SK-N-DZ (cell line): ENCODE data around the gene ITGB8. TPM values are rescaled to one million over a fixed set of nuclear protein-coding genes. Genes with fewer than 3 reads are reported as not detected.
"Not testable (repeated sequence)": the region's sequence is repeated elsewhere in the genome, so short reads cannot be mapped to it uniquely, and the experiment has no call there.

Experiments
- DNase-seq: peaks from one replicate; pipeline ENCODE4 v3.0.0-alpha.2; 2015; ENCODE audit warnings: low spot score
- polyA plus RNA-seq, 2 experiments: library from polyadenylated mRNA; depleted of rRNA; stranded (reverse); fragments of >200 nt; gene quantifications; 2 replicates each; pipeline ENCODE4 v1.2.3, GENCODE V29; 2014

Gene ITGB8
- polyA plus RNA-seq (2014; cell fraction: cytosol; rRNA removed) = 3.1 and 3.3 TPM in 2 replicates
- polyA plus RNA-seq (2014; cell fraction: nucleus; rRNA removed) = 6.5 and 7.6 TPM in 2 replicates

DNA sequence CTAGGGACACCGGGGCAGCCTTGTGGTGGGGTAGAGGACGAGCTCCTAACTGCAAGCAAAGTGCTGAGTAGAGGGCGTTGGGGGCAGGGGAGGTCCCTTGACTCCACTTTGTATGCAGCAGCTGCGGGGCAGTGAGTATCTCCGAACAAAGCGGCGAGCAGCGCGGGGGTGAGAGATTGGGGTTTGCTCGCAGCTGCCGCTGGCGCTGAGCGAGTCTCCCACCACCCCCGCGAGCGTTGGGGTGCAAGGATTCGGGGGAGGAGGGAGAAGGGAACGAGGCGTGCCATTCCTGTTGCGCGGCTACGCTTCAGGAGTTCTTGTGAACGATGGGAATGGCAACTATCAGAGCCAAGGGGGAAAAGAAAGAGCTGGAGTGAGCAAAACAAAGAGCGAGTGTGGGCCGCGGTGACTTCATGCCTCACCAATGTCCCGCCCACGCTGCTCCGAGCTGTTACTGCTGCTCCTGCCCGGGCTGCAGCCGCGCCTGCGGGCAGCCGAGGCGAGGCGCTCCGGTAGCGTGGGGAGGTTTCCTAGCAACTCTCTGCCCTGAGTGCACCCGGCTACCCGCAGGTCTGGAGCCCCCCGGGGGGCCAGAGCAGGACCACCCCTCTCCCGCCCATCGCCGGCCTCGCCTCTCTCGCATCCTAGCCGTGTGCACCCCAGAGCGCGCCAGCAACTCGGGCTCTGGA is at the start of gene ITGB8:
Gene ITGB8, plus strand, starts transcription at position 662 of the 689 bp plus-strand sequence. CDS start 907 bp downstream, outside the sequence.
- peak; percentile 78 for DNase-seq

DNA sequence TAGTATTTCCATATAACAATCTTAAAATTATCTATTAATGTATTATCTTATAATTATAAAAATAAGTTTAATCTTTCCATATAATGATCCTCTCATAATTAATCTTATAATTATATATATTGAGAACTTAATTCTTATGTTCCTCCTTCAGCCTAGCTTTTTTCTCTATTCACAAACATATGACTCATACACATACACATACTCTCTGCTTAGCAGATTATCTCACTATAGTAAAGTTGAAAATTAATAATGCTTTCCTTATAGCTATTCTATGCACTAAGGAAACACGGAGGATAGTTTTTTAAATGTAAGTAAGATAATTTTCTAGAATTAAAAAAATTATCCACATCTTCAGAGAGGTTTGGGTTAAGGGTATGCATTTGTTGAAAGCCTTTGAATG is 47.7 kb upstream of the ITGB8 start:
- no peak for DNase-seq

DNA sequence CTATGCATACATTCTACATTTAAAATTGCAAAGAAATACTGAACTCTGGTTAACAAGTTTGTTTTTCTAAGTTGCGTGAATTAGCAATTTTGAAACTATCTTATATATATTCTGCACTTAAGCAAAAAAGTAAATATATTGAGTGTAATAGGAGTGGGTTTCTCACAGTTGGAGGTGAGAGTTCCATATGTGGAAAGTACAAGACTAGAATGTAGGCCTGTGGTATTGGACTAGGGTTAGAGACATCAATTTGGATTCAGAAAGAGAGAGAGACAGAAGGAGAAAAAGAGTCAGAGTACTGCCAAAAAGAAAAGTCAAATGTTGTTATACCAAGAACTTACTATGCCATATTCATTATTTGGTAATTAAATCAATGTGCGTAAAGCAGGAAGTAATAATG is 47.3 kb upstream of the ITGB8 start:
- DNase-seq = no peak

DNA sequence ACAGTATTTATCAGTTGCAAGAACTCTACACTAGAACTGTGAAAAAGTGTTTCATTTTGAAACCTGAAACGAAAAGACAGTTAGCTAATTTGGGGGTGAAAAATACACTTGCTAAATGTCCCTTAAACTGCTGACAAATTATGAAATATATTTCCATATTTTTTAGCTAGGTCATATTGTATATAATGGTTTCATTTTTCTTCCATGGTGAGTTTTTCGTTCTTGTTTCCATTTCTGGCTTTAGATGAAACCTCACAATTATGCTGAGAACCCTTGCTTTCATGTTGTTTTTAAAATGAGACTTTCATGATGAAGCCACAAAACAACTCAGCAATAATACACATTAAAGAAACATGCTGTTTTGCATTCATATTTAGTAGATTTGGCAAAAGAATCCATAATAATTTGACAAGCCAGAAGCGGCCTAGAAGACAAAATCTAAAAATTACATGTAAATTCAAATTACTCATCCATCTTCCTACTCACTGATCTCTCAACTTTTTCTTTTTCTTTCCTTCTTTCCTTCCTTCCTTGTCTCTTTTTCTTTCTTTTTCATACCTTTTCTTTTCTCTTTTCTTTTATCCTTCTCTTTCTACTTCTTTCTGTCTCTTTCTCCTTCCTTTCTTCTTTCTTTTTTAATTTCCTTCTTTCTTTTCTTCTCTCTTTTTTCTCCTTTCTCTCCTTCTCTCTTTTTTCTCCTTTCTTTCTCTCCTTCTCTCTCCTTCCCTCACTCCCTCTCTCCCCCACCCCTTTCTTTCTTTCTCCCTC is 46.5 kb upstream of the ITGB8 start:
- DNase-seq = no peak

DNA sequence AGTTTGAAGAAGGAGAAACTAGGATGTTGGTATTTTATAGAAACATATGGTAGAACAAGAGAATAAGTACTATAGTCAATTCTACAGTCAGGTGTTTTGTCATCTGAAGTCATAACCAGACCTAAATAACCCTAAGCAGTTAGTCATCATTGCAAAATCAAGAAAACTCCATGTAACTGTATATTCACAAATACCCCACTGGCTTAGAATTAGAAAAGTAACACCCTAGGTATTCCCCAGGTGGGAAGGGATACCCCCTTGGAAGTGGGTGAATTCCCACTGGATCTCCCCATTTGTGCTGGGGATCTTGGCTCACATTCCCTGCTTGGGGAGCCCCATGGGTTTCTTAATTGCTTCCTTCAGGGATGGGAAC is 45.9 kb upstream of the ITGB8 start:
- no peak for DNase-seq

DNA sequence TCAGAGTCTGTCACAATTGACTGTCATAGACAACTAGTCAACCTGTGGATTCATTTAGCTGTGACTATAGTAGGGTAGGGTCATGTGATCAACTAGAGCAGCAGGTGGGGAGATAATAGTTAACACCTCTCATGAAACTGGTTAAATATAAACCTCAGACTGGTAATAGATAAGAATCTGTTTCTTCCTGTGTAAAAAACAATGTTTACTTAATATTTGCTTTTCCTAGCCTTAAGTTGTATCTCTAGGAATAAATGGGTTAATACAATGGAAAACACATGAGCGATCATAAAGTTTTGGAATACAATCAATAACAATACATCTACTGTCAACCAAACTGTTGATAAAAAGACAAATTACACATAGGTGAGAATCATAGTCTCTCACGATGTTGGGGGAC is 43.4 kb upstream of the ITGB8 start:
- no peak for DNase-seq

DNA sequence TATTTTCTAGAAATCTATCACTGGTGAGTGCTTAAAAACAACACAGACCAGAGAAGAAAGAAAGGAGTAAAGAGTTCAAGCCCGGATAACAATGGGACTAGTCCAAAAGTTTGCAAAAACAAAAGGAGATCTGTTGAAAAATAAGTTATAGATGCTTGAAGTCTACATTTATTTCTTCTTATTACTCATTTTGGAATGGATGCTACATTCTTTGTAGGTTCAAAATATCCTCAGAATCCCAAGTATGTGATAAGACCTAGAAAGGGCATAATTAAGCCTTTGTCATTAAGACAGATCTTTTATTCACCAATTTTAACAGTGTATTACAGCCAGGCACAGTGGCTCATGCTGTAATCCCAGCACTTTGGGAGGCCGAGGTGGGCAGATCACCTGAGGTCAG is 42.7 kb upstream of the ITGB8 start:
- no peak for DNase-seq

DNA sequence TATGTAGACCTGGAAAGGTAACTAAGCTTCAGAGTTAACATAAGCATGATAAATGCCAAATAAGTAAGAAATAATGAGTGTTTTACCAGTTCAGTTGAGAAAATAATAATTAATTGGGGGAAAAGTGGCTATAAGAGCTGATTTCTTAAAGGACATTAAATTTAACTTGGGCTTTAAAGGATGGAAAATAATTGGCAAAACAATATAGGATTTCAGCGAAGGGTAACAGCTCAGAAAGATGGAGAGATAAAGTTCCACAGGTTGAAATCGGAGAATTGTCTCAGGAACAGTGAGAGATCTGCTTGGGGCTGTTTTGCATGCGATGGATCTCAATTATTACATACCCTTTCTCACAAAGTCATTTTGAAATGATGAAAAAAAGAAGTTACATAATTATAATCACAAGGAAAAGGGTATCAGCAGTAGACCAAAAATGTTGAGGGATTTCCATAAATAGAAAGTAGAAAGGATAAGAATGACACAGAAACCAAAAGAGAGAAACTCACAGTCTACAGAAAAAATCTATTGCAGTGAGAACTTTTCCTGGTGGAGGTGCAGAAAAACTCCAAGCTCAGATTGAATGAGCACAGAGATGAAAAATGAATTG is 40.1 kb upstream of the ITGB8 start:
- no peak for DNase-seq

DNA sequence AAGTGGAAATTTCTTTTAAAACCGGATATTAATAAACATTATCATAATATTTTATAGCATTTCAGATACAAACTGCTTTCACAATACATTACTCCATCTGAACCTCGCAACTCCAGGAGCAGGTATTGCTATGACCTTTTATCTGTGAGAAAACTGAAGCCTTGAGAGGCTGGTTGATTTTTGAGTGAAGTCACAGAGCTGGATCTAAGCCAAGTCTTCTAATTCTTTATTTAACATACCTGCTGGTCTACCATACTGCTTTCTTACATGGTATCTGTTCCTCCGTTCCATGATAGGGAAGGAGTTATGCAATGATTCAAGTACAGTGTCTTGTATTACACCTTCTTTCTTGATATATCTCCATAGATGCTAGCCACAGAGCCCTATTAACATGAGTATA is 37.4 kb upstream of the ITGB8 start:
- no peak for DNase-seq

DNA sequence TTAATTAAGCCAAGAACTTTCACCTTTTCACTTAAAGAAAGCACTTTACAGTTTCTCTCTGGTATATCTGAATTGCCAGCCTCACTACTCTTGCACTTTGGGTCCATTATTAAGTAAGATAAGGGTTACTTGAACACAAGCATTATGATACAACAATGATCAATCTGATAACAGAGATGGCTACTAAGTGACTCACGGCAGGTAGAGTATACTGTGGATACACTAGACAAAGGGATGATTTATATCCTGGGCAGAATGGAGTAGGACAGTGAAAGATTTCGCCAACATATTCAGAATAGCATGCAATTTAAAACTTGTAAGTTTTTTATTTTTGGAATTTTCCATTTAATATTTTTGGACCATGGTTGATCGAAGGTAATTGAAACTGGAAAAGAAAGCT is 34.3 kb upstream of the ITGB8 start:
- DNase-seq = no peak

DNA sequence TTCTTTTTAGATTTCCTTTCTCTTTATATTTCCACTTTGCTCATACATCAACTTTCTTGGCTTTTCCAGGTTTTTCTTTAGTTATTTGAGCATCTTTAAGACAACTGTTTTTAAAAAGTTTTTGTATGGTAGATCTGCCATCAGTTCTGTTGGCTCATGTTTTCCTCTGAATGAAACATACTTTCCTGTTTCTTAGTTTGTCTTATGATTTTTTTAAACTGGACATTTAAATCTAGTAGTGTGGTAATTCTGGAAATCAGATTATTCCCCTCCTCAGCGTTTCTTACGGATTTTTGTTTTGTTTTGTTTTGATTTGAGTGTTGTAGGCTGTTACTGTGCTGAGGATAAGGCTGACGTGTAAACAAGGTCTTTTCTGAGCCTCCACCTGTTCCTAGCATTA is 33.8 kb upstream of the ITGB8 start:
- no peak for DNase-seq

DNA sequence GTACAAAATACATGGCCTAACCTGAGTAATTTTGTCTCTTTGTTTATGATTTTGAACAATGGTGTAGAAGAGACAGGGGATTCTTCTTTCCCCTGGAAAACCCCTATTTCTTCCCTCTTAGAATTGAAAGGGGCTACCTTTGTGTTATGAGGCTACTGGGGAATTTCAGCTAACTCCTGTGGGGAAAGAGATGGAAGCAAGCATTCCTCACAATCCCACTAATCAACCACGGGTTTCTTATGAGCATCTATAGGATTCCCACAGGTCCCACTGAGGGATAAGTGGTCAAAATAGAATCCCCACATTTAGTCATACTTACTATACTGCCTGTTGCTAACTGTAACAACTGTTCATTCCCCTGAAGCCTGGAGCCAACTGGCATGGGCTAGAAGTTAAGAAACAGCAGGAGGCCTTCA is 32.2 kb upstream of the ITGB8 start:
- no peak for DNase-seq

DNA sequence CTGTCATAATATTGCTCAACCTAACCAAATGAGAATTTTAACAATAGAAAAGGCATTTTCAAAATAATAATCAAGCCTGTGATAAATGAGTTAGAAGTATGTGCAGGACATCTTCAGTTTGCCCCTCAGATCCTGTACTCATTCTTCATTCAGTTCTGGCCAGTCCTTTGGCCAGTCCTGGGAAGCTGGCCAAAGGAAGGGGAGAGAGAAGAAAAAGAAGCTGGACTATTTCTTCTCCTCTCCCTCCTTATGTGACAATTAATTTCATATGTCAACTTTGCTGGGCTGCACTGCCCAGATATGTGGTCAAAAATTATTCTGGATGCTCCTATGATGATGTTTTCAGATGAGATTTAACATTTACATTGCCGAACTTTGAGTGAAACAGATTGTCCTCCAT is 31.6 kb upstream of the ITGB8 start:
- no peak for DNase-seq

DNA sequence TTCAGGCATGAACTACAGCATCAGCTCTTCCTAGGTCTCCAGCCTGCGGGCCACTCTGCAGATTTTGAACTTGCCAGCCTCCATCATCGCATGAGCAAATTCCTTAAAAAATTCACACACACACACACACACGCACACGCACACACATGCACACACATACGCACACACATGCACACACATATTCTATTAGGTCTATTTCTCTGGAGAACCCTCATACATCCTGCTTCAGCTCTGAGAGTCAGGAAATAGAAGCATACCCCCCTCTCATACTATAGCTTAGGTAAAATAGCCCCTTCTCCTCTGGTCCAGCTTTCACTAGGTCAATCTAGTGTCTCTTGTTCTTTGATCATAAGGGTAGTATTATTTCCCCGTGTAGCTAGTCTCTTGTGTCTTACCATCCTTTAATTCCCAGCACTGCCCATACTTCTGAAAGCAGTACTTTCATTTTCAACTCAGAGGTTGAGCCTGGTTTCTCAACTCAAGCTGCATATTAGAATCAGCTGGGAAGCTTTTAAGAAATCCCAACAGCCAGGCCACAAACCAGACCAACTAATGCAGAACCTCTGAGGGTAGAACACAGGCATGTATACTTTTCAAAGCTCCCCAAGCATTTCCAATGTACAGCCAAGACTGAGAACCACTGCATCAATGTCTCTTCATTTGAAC is 30.9 kb upstream of the ITGB8 start:
- DNase-seq = no peak

DNA sequence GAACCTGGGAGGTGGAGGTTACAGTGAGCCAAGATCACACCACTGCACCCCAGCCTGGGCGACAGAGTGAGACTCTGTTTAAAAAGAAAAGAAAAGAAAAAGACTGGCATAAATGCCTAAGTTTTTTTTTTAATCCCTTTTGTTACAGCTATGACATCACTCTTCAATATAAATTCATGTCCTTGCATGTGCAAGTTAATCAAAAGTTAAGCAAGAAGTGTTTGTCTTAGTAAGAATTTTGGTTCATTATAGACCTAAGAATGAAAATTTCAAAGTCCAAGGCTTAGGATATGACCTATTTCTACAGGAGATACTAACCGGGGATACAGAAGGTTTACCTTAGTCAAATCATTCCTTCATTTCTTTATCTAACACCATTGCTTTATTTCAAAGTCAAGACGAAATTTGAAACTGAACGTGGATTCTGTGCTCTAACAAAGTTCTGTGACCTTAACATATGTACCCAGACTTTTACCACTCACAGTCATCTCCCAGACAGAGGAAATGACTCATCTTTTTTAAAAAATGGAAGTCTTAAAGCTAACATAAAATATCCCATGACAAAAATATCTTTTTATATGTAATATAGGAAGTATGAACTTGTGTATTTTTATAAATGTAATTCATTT is 29.3 kb upstream of the ITGB8 start:
- DNase-seq = no peak

DNA sequence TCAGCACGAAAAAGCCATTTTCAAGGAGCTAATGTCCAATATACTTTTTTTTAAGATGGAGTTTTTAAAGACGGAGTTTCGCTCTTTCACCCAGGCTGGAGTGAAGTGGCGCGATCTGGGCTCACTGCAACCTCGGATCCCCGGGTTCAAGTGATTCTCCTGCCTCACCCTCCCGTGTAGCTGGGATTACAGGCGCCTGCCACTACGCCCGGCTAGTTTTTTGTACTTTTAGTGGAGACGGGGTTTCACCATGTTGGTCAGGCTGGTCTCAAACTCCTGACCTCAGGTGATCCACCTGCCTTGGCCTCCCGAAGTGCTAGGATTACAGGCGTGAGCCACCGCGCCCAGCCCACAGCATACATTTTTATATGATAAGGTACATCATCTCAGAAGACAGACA is 28.4 kb upstream of the ITGB8 start:
- not testable (repeated sequence) for DNase-seq

DNA sequence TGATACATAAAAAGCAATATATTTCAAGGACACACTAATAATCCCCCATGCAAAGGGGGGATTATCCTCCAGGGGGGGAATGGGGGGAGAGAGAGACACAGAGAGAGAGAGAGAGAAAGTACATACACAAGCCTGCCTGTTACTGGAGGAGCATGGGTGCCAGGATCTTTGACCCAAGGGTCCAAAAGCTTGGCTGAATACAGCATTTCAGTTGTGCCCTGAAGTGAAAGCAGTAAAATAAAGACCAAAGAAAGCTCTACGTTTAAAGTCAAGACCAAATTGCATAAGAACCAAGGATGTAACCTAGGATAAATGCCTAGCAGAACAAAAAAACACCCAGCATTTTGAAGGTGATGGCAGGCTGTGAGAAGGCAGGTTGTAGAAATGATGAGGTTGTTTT is 27.8 kb upstream of the ITGB8 start:
- no peak for DNase-seq

DNA sequence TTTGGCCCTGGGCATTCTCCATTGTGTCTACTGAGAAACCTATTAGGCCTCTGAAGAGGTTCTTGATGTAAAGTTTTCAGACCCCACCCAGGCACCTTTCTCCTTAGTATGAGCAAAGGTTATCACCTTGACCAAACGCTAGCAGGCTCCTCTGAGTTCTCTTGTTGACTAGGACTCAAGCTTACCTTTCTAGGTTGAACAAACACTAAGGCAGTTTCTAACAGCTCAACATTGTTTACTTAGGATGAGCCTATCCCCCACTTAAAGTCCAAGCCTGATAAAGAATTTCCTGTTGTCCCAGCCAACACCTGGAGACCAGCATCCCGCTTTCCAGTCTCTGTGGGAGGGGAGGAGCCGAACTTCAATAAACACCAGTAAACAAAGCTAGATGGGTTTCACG is 26.3 kb upstream of the ITGB8 start:
- DNase-seq = no peak

DNA sequence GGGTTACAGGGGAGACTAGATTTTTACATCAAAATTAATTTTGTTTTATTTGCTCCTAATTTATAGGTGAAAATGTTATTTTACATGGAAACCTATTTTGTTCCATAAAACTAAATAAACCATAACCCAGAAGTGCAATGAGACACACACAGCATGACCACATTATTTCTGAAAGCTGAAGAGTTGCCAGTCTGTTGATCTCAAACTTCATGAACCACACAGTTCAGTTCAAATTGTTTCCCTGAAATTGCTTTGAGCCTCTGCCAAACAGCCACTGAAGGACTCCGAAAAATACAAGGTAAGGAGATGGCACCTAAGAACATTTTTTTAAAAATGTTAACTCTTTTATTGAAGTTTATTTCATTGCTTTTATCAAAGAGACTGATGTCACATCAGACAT is 25.0 kb upstream of the ITGB8 start:
- no peak for DNase-seq

DNA sequence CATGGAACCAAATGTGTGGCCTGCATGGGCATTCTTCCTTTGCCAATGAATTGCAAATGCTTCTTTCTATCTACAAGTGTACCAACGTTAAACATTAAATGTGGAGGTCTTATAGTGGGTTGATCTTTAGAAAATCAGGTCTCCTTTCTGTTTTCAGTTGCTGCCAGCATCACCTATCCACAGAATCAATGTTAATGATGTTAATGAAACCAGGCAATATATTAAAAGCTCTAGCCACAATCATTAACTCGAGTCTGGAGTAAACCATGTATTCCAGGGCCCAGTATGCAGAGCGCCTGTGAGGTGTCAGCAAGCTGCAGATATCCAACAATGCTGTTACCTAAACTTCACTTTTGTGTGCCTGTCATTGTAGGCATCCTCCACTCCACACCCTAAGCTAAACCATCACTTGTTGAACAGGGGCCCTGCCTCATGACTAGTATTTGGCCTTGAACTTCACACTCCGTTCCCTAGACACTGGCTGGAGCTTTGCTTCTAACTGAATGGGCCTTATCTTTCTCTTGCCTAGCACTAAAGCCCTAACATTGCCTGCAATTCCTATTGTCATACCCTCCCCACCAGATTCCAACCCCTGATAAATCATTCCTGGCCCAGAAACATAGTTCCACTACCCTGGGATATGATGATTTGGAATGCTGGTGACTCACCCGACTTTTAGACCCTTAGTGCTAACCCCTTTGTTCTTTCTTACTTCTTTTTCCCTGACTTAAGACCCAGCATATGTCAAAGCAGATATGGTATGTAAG is 24.3 kb upstream of the ITGB8 start:
- no peak for DNase-seq

DNA sequence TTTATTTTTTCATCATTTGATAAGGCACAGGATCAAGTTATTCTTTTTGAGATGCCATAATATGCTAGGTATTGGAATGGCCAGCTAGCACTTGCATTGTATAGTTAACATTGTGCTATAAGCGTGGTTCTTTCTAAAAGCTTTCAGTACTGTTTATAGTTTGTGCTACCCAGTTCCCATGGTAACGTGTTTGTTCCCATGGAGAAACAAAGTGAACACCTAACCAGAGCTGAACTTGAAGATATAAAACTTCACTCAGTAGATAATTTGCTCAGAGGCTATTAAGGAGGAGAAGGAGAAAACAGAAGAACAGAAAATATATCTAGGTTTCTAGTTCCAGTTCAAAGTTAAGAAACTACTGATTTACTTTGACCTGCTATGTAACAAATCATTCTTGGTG is 23.6 kb upstream of the ITGB8 start:
- DNase-seq = no peak
